WTC11 (cell line): Measurements from ENCODE around the gene SPIRE2.
"Not testable (repeated sequence)": the region's sequence is repeated elsewhere in the genome, so short reads cannot be mapped to it uniquely, and the experiment has no call there.

Experiments
- ATF1 ChIP-seq: sonication (generic); formaldehyde crosslinking; IDR thresholded peaks from 2 replicates; pipeline ENCODE4 v1.8.1; 2023; ENCODE audit warnings: mild to moderate bottlenecking, moderate library complexity, missing genetic modification reagents
- CTCF ChIP-seq: fragments of 200-600 bp; IDR thresholded peaks from 2 replicates; pipeline ENCODE4 v1.8.0; 2022; ENCODE audit warnings: antibody characterized with exemption
- FOXJ3 ChIP-seq: sonication (generic); formaldehyde crosslinking; IDR thresholded peaks from 2 replicates; pipeline ENCODE4 v1.9.0; 2021; ENCODE audit warnings: missing genetic modification reagents, mild to moderate bottlenecking, borderline replicate concordance
- IRF1 ChIP-seq: sonication (generic); formaldehyde crosslinking; IDR thresholded peaks from 2 replicates; pipeline ENCODE4 v1.8.0; 2023; ENCODE audit warnings: missing genetic modification reagents
- NFYB ChIP-seq: sonication (generic); formaldehyde crosslinking; conservative IDR thresholded peaks from 2 replicates; pipeline ENCODE4 v1.8.0; 2022; ENCODE audit warnings: low read depth, missing genetic modification reagents
- USF1 ChIP-seq: sonication (generic); formaldehyde crosslinking; IDR thresholded peaks from 2 replicates; pipeline ENCODE4 v1.8.0; 2022; ENCODE audit warnings: mild to moderate bottlenecking, missing genetic modification reagents
- USF2 ChIP-seq: sonication (generic); formaldehyde crosslinking; IDR thresholded peaks from 2 replicates; pipeline ENCODE4 v1.8.1; 2023; ENCODE audit warnings: mild to moderate bottlenecking, missing genetic modification reagents, moderate library complexity

- TF ChIP-seq CTCF; NFYB (CRISPR knock-in tag); IRF1 (CRISPR knock-in tag); ATF1 (CRISPR knock-in tag); USF2; USF1; FOXJ3 (CRISPR knock-in tag): not testable (repeated sequence)
These were observed 8.8 kb upstream of the SPIRE2 start for GRCh38 chr16:89819448-89819847.
